Stimulated activated CD4-positive, alpha-beta T cell treated with anti-CD3 and anti-CD28 coated beads, TNF-alpha, amount 100 ng/mL, for 1 hour (primary cell): ENCODE results near the gene INPP4B.

Experiments
- DNase-seq, 3 donors: peaks; one replicate each; pipeline ENCODE4 v3.0.0-alpha.2; 2020; ENCODE audit warnings: low read depth in 3 of 3, low spot score in 1 of 3

INPP4B gene

DNA sequence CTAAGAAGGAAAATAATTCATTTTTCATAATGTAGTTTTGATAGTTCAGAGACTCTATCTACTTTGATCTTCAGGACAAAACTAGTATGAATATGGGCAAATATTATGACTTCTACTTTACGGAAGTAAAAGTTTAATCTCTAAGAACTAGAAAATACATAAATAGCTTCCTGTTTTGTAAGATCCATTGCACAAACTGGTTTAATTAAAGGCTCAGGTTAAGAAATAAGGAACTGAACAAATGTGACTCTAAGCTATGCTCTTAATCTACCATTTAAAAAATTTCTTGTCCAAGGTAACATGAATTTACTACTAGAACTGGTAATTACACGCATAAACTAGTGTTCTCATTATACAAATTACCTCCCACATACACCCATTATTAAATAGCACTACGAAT lies 360.6 kb downstream of the INPP4B start:
- DNase-seq: no peak

DNA sequence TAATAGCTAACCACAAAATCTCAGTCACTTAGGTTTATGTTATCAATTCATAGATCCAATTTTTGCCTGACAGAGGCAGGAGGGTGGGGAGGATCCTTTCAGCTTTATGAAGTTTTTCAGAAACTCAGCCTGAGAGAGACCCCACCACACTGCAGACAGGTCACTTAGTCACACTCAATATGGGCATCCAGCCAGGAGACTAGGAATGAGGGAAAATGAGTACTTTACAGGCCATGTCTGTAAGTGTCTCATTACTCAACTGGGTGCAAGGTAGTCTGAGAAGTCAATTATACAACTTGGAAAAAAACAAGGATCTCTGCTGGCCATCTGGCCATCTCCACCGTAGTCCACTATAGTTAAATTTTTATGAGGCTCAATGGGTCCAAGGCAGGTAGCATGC lies 365.9 kb downstream of the INPP4B start:
- DNase-seq: no peak

GRCh38 chr4:142475663-142476062 lies 370.4 kb downstream of the INPP4B start:
- no peak for DNase-seq

DNA sequence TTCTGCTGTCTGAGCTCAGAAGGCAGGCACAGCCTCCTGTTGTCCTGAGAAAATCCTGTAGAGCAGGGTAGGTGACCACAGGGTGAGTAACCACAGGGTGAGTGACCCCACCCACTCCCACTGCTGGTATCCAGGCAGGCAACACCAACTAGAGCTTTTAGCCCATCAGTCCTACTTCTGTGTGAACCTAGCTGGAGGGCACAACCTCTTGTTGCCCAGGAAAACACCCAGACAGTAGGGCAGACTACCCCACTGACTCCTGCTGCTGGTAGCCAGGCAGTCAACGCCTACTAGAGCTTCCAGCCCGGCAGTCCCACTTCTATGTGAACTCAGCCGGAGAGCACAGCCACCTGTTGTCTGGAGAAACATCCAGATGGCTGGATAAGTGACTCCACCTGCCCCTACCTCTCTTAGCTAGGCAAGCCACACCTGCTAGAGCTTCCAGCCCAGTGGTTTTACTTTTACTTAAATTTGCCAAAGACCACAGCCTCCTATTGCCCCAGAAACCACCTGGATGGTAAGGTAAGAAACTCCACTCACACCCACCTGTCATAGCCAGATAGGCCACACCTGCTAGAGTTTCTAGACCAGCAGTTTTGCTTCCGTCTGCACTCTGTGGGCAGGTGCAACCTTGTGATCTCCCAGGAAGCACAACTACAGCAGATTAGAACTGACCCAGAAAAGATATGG lies 371.6 kb downstream of the INPP4B start:
- DNase-seq: no peak

- DNase-seq: no peak
Measured at GRCh38 chr4:142473960-142474338, 372.2 kb downstream of the INPP4B start.

DNA sequence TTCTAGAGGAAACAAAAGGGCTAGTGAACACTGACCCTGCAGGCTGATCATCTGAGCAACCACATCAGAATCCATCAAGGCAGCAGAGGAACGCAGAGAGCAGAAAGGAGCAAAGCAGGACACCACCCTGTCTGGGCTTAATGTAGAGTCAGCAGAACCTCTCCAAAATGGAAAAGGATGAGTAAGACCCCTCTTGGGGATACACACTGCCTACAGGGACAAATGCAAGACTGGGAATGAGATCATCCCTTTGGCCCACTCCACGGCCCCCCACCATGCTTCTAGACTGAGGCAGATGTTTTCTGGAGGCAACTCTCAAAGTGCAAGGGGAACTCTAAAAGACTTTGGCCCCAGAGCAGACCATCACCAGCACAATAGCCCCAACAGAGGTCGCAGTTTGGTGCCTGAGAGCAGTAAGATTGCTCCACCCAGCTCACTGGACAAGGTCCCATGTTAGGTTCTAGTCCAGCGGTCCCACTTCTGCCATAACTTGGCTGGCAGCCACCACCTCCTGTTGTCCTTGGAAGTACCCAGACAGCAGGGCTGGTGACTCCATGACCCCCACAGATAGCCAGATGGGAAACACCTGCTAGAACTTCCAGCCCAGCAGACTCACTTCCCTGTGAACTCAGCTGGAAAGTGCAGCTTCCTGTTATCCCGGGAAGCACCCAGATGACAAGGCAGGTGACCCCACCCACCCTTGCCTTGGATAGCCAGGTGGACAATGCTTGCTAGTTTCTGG lies 372.7 kb downstream of the INPP4B start:
- no peak for DNase-seq

DNA sequence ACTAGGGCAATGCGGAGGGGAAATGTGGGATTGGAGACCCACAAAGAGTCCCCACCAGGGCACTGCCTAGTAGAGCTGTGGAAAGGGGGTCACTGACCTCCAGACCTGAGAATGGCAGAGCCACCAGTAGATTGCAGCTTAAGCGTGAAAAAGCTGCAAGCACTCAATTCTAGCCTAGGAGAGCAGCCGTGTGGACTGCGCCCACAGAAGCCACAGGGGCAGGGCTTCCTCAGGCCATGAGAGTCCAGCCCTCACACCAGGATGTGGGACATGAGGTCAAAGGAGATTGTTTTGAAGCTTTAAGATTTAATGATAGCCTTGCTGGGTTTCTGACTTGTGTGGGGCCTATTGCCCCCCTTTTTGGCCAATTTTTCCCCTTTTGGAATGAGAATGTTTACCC lies 379.0 kb downstream of the INPP4B start:
- no peak for DNase-seq

- DNase-seq: no peak
Measured at GRCh38 chr4:142465526-142465925, 380.6 kb downstream of the INPP4B start.

DNA sequence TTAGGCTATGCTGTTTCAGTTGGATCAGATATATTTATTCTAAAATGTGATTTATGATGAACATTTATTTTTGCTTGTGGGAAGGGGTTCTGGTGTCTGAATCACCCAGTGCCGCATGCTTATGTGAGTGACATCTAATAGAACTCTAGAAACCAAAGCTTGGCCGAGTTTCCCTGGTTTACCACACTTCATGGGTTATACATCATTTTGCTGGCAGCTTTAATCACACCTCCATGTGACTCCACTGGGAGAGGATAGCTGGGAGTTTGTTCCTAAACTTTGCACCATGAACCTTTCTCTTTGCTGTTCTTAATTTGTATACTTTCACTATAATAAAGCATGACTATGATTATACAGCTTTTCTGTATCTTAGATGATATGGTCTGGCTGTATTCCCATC lies 382.9 kb downstream of the INPP4B start:
- no peak for DNase-seq

- DNase-seq: no peak
Measured at GRCh38 chr4:142452161-142452855, 393.8 kb downstream of the INPP4B start.

GRCh38 chr4:142449771-142450373 lies 396.2 kb downstream of the INPP4B start:
- DNase-seq: no peak

DNA sequence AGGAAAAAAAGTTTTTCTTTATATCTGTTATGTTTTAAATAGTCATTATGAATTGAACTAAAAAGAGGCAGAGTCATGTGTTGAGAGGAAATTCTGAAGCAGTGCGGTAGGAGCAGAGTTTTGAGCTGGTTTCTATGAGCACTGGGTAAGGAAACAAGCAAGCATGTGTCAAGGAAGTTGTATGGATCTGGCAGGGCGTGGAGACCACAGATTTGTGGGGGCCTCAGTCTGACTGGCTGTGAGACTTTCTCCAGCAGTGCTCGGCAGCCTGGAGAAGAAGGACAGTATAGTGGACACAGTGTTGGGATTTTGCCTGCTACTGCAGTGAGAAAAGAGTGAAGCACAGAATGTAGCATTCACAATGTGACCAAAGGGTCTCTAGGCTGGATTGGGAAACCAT lies 399.1 kb downstream of the INPP4B start:
- DNase-seq: no peak

DNA sequence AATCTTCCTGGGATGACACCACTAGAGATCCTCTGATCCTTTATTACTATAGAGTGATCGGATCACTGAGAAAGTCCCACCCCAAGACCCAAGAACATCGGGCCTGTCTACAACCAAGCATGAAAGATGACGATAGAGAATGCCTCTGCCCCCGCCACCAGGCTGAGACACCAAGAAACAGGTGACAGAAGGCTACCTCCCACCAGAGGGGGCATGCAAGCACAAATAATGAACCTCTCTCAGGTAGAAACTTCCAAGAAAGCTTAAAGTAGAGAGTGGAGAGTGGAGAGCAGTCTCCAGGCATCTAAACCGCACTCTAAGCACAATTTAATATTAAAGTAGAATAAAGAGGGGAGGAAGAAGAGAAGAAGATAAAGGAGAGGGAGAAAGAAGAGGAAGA lies 402.6 kb downstream of the INPP4B start:
- DNase-seq: no peak

- DNase-seq: no peak
Measured at GRCh38 chr4:142440093-142440492, 406.0 kb downstream of the INPP4B start.

DNA sequence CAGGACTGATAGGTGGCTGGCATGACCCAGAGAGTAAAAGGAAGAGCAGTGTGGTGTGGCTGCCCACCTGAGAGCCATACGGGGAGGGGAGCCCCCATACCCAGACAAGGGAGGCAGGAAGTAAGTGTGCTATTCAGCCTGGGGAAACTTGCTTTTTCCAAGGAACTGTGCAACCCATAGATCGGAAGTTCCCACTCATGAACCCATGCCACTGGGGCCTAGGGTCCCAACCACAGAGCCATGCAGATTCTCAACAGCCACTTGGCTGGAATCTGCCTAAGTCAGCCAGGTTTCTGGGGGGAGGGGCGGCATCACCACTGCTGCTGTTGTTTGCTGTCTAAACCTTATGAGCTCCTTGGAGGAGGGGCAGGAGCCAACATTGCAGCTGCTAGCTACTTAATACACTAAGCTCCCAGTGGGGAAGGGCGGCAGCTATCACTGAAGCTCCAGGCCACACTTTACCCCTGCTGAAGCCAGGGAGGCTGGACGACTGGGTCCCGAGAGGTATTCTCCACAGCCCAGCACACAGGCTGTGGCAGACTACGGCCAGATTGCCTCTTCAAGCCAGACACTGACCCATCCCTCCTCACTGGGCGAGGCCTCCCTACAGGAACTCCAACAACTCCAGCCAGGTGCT lies 410.4 kb downstream of the INPP4B start:
- no peak for DNase-seq

DNA sequence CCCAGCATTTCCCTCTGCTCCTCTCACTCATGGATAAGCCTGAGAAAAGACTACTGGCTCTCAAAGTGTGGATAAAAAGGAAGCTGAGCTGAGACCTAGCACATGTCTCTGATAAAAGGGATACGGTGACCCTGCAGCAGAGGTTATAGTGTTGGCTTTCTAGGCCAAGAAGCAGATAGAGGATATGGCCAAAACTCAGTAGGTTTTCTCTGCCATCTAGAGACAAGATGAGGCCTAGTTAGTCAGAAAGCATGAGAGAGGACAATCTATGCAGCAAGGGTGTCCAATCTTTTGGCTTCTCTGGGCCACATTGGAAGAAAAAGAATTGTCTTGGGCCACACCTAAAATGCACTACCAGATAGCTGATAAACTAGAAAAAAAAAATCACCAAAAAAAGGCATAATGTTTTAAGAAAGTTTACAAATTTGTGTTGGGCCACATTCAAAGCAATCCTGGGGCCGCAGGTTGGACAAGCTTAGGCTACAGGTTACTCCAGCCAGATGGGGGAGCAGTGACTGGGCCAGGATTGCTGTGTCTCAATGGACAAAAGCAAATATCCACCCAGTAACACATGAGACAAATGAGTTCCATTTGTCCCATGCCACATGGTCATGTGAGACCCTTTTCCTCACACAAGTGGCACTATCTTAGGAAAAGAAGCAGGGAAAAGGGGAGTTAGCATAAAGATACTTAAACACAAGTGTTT lies 411.4 kb downstream of the INPP4B start:
- no peak for DNase-seq

GRCh38 chr4:142428715-142429114 lies 417.4 kb downstream of the INPP4B start:
- no peak for DNase-seq

DNA sequence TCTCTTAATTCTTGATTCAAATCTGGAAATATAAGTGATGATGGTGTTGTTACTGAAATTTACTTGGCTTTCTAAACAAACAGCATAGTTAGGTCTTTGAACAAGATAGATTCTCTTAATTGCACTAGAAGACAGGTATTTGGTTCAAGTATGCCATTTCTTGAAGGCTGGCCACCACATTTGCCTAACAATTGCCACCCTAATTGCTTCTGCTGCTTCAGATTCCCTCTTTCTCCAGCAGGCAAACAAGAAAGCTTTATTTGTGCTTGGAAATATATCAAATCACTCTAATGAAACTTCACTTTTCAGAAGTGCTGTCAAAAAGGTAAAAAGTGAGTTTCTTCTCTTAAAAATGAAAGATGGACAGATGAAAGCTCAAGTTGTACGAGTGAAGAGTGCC lies 418.6 kb downstream of the INPP4B start:
- DNase-seq: no peak

- no peak for DNase-seq
Measured at GRCh38 chr4:142423861-142424260, 422.2 kb downstream of the INPP4B start.

DNA sequence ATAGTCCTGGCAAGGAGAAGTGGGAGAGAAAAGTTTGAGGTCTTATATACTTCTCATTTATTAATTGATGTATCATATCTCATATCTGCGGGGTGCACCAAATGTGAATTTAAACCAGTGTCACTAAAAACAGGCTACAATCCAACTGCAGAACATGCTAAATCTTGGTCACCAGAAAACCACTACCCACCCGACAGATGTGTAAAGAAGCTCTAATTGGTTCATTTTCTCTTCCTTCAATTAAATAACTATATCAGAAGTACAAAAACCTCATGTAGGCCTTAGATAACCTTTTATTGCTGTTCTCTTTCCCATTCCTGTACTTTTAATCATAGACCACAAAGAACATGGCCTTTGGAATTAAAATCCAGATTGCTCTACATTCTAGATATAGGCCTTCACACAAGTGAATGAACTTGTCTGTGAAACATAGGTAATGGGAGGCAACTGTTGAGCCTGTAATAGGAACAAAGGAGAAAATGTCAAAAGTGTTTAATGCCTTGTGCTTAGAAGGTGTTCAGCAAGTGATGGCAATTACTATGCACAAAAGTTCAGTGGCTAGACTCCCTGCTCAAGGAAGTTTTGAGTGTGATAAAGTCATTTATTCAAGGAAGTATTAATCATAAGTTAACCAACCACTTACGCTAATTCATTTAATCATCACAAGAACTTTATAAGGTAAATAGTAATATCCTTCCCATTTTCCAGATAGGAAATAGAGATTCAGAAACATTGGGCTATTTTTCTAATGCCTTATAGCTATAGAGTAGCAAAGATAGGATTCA lies 425.6 kb downstream of the INPP4B start:
- DNase-seq: no peak
